ENCODE measurements around the gene MRPL40.
"Not testable (repeated sequence)": the region's sequence is repeated elsewhere in the genome, so short reads cannot be mapped to it uniquely, and the experiment has no call there.

Gene MRPL40

DNA sequence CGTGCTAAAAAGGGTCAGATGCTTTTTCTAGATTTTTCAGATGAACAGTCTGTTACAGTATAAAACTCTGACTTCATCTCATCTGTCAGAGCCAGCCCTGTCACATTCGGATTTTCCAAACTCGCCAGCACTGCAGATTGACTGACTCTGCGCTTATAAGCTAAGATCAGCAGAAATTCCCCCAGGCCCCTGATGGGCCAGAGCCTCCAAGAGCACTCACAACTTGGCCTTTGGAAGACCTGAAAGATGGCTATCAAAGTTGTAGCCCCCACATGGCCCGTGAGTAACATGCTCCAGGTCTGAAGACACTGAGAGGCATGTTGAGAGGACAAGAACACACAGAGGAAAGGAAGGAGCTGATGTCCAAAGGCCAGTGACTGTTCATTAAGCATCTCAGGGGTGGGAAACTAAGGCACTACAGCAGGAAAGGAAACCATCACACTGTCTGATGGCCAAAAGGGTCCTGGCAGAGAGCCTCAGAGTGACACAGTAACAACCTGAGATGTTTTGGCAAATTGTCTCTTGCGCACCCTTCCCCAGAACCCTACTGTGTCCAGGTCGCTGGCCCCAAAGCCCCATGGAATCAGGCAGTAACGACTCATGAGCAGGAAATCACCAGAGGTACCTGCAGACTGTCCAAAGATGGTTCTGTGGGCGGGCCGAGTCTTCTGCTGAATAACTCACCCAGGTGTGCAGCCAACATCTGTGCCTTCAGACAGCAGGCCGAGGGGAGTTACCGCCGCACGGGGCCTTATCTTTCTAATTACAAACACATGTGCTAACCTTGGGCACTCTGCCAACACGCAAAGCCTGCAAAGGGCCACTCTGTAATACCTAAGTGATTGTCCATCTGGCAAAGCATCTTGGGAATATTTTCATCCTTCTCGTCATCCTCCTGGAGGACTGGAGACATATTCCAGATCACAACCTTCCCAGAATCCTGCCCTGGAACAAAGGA, 24.4 kb upstream of the MRPL40 start:
- no peak for DNase-seq (ENCODE audit: low read depth)

DNA sequence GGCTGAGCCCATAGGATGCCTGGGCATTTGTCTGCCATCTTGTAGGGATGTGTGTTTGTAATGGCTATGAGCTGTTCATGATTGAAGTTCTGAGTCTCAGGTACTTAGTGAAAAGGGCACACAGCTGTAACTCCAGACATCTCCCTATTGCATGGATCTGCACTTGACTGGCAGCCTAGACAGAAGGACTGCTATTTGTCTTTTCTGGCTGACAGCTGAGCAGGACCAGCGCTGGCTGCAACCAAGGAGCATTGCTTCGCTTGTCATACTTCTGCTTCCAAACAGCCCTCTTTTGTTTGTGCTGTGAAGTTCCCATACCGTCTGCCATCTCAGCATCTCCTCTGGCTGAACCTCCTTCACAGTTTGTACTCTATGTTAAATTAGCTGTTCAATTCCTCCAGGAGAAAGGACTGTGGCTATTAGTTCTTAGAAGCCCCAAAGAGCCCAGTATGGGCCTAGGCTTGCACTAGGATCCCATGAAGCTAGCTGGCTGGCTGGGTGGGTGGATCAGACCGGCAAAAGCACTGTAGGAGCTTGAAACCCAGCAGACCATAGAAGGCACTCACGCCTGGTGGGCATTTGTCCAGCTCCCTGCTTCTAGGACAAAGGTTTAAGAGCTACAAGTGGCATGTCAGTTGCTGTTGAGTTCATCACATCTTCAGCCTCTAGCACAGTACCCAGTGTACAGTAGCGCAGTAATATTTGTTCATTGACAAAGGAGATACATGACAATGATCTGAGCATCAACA, 21.2 kb upstream of the MRPL40 start:
- DNase-seq (ENCODE audit: low read depth) = no peak

DNA sequence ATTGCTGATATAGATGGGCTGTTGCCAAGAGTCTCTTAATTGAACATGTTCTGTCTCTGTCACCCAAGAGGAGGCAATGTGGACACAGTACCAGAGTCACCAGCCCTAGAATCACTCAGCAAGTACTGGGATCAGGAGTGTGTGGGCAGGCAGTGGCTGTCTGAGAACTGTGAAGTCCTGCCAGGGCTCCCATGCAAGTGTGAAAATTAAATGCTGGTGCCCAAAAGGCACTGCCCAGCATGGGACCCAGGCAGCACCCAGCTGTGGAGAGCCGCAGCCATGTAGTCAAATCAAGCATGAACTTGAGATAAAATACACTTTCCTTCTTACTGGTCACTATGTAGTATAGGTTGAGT, 20.7 kb upstream of the MRPL40 start:
- no peak for DNase-seq (ENCODE audit: low read depth)

DNA sequence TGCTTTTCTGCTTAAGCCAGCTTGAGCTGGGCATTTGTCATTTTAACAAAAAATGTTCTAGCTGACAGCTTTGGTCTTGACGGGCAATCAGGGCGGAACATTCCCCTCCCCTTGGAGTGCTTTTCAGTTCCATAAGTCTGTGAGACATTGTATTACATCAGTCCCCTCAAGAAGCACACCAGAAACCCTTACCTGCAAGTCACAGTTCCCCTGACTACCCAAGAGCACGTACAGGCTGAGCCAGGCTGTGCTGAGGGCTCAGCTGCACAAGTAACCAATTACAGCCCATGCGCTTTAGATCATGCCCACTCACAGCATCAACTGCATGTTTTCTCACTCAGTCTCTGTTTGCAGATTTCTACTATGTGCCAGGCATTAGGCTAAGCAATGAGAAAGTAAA, 19.9 kb upstream of the MRPL40 start:
- no peak for DNase-seq (ENCODE audit: low read depth)

DNA sequence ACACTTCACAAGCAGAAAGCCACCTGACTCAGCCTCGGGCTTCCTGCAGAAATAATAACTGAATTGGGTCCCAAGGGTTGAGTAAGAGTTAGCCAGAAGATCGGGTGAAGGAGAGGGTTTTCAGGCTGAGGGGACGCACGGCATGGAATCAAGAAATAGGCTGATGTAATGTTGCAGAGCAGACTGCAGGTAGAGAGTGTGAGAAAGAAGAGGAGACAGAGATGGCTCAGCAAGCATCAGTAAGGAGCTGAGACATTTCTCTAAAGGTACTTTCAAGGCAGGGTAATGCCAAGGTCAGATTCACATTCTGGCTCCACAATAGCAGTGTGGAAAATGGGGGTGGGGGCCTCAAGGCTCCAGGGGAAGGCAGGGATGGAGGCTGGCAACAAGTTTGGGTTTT, 19.4 kb upstream of the MRPL40 start:
- DNase-seq (ENCODE audit: low read depth) = no peak

DNA sequence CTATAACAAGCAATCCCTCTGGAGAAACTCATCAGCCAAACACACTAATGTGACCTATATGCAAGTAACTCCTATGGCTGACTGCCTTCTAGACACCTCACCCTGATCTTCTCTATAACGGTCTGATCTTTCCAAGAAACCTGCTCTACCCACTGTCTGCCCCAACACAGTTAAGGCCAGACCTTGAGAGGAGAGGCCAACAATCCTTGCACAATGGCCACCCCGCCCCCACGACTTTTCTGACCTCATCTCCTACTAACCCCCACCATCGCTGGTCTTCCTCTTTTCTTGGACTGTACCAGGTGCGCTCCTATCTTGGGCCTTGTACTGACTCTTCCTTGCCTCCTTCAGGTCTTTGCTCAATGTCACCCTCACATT, 13.3 kb upstream of the MRPL40 start:
- no peak for DNase-seq (ENCODE audit: low read depth)

DNA sequence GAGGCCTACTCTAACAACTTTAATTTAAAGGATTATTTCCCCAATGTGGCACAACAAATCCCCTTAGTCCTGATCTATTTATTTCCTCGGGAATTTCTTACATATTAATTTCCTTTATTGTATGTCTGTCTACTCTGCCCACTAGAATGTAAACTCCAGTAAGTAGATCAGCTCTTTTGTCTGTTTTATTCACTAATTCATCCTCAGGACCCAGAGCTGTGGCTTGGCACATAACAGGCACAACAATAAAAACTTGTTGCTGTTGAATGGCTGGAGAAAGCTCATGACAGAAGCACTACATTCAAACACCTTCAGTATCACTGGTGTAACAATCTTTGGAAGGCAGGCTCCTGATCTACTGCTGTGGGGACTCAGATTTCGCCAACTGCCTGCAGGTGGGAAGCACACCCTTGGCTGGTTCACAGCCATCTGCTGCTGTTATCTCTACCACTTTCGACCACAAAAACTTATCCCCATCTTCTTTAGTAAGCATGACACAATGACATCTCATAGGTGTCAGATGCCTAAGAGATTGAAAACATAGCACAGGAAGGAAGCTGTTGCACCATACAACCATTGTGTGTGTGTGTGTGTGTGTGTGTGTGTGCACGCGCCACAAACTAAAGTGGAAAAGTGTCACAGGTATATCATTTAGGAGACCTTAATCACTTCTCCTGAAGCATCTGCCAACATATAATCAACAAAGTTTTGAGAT, 12.7 kb upstream of the MRPL40 start:
- DNase-seq (ENCODE audit: low read depth) = no peak

DNA sequence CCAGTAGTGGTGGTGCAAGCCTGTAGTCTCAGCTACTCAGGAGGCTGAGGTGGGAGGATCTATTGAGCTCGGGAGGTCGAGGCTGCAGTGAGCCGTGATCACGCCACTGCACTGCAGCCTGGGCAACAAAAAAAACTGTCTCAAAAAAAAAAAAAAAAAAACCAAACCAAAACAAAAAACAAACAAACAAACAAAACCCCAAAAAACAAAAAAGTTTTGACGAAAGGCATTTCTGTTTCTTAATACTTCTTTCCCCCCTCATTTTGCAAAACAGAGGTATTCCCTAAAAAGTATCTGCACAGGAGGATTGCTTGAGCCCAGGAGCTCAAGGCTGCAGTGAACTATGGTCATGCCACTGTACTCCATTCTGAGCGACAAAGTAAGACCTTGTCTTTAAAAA, 12.0 kb upstream of the MRPL40 start:
- no peak for DNase-seq (ENCODE audit: low read depth)

DNA sequence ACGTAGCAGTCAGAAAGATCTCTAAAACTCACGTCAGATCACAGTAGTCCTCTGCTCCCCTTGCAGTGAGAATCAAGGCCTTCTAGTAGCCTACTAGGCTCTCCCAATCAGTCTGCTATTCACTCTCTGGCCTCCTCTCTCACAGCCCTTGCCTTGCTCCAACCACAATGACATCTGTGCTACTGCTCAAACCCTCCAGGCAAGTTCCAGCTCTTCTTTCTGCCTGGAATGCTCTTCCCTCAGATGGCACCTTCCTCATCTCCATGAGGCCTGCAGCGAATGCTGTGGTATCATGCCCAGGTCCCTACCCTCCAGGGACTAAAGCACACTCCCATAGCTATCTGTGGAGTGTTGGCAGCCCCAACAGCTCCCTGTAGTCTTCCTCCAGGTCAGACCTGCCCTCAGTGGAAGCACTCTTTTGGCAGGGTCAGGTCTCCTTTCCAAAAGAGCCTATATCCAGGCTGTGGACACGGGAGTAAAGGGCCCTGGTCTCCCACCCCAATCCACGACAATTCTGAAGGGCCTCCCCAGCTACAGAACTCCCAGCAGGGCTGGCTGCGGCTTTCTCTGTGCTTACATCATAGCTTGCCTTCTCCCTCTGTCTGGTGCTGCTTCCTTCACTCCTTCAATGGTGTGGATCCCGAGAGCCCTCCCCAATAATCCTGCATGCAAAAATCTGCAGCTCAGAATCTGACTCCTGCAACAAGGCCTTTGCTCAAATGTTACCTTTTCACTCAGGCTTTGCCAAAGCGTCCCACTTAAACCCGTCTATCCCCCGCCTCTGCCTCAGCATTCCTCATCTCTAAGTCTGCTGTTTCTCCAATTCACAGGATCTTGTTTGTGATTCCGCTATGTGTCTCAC, 9.7 kb upstream of the MRPL40 start:
- DNase-seq (ENCODE audit: low read depth) = no peak

DNA sequence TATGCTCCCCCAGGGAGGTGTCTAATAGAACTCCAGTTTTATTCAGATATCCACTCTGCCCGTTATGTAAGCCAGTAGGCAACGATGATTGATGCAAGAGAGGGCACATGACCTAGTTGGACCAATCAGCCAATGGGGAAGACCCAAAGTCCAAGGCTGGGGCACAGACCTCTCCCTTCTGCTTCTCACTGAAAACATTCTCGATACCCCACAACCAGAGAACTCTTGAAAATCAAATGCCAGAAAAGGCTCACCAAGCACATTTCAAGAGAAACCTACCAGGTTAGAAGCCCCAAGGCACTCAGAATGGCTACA, 8.2 kb upstream of the MRPL40 start:
- DNase-seq (ENCODE audit: low read depth) = no peak

DNA sequence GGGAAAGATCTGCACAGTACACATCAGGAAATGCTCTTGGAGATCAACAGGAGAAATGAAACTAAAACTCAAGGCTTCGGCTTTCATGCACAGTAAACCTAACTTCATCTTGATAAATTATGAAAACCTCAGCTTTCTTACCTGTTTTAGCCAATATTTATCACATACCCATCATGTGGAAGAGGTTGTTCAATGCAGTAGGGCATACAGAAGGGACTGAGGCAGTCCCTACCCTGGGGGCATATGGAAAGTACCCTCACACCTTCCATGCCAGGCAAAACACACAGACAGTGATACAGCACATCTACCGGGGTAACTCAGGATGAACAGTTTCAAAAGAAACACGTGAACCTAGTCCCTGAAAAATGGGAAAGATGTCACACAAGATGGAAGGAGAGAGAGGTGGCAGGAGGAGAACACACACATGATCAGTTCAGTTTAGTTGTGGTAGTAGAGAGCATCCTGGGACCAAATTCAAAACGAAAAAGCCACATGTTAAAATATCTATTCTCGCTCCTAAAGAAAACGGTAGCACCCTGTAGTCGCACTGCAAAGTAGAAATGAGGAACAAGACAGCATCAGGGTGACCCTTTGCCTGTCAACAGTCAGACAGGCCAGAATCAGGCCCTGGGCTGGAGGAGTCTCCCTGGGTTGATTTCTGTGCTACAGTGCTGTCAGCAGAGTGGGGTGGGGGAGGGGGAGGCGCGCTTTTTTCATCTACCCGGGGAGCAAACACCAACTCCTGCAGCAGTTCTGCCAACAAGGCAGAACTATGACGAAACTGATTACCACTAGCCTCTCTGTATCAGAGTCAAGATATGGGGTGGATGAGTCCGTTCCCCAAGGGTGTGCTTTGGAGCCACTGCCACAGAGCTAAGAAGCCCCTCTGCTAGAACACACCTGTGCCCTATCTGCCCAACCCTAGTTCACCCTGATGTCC, 2.1 kb upstream of the MRPL40 start:
- DNase-seq (ENCODE audit: low read depth) = peak; percentile 44

DNA sequence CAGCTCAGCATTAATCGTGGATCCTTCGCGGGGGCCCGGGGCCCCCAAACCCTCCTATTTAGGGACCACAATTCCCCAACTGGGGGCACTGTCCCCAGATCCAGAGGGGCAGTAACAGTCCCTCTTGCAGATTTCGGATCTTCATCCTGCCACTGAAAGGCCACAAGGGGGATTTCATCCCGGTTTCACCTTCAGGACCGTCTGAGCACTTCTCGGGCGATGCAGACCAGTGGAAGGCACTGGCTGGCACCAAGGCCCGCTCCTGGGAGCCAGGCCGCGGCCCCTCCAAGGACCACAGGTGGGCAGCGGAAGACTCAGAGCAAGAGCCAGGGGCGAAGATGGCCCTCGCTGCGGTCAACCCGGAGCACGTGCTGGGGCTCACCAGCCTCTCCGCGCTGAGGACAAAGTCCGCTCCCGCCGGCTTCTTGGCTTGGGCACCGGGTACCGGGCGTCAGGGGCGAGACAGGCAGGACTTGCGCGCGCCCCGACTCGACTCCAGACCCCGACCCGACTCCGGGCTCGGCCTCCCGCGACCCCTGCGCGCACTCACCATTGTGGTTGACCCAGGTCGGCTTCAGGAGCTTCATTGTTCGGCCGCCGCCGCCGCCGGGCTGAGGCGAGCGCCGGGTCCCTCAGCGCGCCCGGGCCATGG, 1.3 kb upstream of the MRPL40 start:
- DNase-seq (ENCODE audit: low read depth) = no peak

DNA sequence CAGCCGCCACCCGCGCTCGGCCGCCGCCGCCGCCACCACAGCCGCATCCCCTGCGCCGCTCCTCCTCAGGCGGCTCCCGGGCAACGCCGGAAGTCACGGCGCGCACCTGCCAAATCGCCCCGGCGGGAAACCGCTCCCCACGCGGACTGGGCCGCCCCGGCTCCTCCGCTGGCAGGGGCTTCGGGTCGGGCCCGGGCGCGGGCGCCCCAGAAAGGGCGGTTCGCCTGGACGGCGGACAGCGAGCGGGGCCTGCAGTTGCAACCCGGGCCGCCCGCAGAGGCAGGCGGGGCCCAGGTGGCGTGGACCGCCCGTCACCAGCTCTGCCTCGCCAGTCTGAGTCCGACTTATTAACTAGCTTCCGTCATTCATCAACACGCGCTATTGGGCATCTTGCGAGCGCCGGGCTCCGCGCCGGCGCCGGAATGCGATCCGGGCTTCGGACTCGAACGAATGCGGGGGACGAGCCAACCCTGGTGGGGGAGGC, 654 bp upstream of the MRPL40 start, which contains the start of gene HIRA:
HIRA (minus strand) TSS at position 85 of the 484 bp plus-strand sequence. CDS start 257 bp downstream, outside the sequence.
- DNase-seq (ENCODE audit: low read depth) = peak; percentile 32

DNA sequence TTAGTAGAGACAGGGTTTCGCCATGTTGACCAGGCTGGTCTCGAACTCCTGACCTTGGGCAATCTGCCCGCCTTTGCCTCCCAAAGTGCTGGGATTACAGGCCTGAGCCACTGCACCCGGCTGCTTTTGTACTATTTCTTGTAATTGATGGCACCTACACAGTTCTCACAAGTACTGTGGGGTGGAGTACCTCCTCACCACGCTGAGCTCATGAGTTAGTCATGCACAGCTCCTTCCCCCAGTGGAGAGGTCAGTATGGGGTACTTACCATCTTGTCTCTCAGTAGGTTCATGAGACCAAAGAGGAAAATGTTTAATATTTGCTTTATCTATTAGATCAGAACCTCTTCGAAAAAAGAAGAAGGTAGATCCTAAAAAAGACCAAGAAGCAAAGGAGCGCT, 2.1 kb downstream of the MRPL40 start:
- DNase-seq (ENCODE audit: low read depth) = no peak

DNA sequence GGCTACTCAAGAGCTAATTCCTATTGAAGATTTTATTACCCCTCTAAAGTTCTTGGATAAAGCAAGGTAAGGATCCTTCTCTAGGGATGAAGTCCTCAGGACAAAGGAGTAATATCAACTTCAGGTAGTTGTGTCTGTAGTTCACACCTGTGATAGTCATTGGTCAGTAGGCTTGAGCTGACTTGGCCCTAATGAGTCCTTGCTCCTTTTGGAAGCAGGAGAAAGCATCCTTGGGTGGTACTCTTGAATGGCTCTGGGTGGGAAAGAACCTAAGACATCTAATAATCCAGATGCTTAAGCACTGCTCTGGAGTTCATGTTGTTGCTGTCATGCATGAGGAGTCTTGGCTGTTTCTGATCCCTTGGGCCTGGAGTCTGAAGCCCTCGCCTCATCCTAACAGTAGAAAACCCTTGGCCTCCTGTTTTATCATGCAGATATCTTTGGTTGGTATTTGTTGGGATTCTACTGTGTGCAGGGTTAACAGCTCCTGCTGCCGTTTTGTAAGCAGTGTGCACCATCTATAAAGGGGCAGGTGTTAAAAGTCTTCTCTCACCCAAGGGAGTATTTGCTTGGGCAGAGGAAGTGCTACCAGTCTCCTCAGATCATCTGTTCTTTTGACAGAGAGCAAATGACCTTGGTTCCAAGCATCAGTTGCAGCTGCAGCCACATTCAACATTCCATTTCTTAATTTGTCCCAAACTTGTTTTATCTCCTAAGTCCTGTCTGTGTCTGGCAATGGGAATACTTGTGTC, 2.7 kb downstream of the MRPL40 start:
- DNase-seq (ENCODE audit: low read depth) = no peak

DNA sequence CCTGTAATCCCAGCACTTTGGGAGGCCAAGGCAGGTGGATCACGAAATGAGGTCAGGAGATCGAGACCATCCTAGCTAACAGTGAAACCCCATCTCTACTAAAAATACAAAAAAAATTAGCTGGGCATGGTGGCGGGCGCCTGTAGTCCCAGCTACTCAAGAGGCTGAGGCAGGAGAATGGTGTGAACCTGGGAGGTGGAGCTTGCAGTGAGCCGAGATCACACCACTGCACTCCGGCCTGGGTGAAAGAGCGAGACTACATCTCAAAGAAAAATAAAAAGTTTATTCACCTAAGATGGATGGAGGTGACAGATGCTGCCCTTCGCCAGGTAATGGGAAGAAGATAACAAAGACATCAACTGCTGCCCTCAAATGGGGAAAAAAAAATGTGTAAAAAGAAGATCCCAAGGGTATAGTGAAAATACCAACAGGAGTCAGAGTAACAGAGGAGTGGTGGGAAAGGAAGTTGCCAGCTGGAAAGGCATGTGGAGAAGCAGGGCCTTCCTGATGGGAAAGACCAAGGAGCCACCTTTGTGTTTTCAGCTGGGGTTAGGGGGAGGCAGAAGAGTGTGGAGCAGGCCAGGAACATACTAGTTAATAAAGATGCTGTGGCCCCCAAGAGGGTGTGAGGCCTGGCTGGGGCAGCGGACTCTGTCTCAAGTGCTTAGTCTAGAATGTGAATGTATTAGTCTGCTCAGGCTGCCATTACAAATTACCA, 4.3 kb downstream of the MRPL40 start:
- not testable (repeated sequence) for DNase-seq (ENCODE audit: low read depth)

DNA sequence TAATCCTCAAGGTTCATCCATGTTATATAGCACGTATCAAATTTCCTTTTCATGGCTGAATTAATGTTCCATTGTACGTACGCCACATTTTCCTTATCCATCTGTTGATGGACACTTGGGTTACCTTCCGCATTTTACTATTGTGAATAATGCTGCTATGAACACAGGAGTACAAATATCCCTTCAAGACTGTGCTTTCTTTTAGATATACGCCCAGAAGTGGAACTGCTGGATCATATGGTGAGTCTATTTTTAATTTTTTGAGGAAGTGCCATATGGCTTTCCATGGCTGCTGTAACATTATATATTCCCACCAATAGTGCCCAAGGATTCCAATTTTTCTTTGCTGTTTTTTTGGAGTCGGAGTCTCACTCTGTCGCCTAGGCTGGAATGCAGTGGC, 6.0 kb downstream of the MRPL40 start:
- DNase-seq (ENCODE audit: low read depth) = no peak

DNA sequence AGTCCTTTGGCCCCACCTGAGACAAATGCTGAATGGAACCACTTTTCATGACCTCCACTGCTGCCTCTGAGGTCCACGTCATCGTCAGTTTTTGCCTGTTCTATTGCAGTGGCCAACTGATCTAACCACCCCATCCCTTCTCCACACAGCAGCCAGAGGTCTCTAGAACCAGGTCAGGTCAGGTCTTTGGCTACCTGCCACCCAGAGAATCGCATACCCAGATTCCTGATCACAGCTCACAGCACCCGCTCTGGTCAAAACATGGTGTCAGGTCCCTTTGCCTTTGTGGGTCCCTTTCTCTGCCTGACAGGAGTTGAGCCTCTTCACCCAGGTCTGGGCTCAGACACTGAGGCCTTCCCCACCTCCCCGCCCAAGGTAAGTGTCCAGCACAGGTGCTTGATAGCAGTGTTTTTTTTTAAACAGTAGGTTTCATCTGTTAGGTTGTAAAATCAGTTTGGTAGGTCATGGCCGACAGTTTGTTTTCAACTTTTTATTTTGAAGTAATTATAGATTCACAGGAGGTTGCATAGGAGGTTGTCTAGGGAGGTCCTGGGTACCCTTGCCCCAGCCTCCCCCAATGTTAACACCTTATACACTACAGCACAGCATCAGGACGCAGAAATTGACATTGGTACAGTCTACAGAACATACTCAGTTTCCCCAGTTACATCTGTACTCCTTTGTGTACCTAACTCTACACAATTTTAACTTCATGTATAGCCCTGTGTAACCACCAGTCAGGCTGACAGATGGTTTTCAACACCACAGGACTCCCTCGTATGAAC, 8.3 kb downstream of the MRPL40 start:
- no peak for DNase-seq (ENCODE audit: low read depth)
